Measurements from ENCODE around the gene DVL3.

GRCh38 chr3:184180165-184180564 lies 25.0 kb downstream of the DVL3 start:
- TF ChIP-seq CTCF (IDR thresholded peaks at IDR 0.05): no peak
- no peak for TF ChIP-seq POLR2A (IDR thresholded peaks at IDR 0.05)
- TF ChIP-seq POLR2AphosphoS5 (IDR thresholded peaks at IDR 0.05; ENCODE audit: insufficient read depth in 1 of 2, low read depth in 1 of 2): no peak
